ENCODE measurements around the gene BCAS1.

Gene BCAS1

GRCh38 chr20:53954723-53955658 is 115.4 kb downstream of the BCAS1 start:
- TF ChIP-seq CTCF (IDR thresholded peaks at IDR 0.05; ENCODE audit: borderline replicate concordance, control extremely low read depth, extremely low read depth, insufficient read depth, missing control alignments) = no peak
- in situ Hi-C loops (cut with MboI; ENCODE audit: low sequenced_read_pairs, unreplicated experiment) = loop anchor here (25.0 kb wide), 1 partner anchor 232 kb away; no protein-coding TSS in a partner anchor
- DNase-seq (ENCODE audit: low spot score) = no peak

GRCh38 chr20:53952528-53953096 is 117.8 kb downstream of the BCAS1 start:
- no peak for TF ChIP-seq CTCF (IDR thresholded peaks at IDR 0.05; ENCODE audit: borderline replicate concordance, control extremely low read depth, extremely low read depth, insufficient read depth, missing control alignments)
- DNase-seq (ENCODE audit: low spot score) = no peak
- in situ Hi-C loops (cut with MboI; ENCODE audit: low sequenced_read_pairs, unreplicated experiment) = loop anchor here (25.0 kb wide), 1 partner anchor 235 kb away; no protein-coding TSS in a partner anchor

GRCh38 chr20:53950578-53950977 is 119.8 kb downstream of the BCAS1 start:
- in situ Hi-C loops (cut with MboI; ENCODE audit: low sequenced_read_pairs, unreplicated experiment) = loop anchor here (25.0 kb wide), 1 partner anchor 237 kb away; no protein-coding TSS in a partner anchor
- no peak for DNase-seq (ENCODE audit: low spot score)
- no peak for TF ChIP-seq CTCF (IDR thresholded peaks at IDR 0.05; ENCODE audit: borderline replicate concordance, control extremely low read depth, extremely low read depth, insufficient read depth, missing control alignments)

GRCh38 chr20:53950031-53950430 is 120.4 kb downstream of the BCAS1 start:
- in situ Hi-C loops (cut with MboI; ENCODE audit: low sequenced_read_pairs, unreplicated experiment) = loop anchor here (25.0 kb wide), 1 partner anchor 237 kb away; no protein-coding TSS in a partner anchor
- TF ChIP-seq CTCF (IDR thresholded peaks at IDR 0.05; ENCODE audit: borderline replicate concordance, control extremely low read depth, extremely low read depth, insufficient read depth, missing control alignments) = no peak
- DNase-seq (ENCODE audit: low spot score) = no peak

GRCh38 chr20:53949319-53949839 is 121.0 kb downstream of the BCAS1 start:
- TF ChIP-seq CTCF (IDR thresholded peaks at IDR 0.05; ENCODE audit: borderline replicate concordance, control extremely low read depth, extremely low read depth, insufficient read depth, missing control alignments) = no peak
- in situ Hi-C loops (cut with MboI; ENCODE audit: low sequenced_read_pairs, unreplicated experiment) = loop anchor here (5.0 to 25.0 kb wide), 3 partner anchors 113 to 535 kb away; partner anchors contain the start of gene ZNF217
- peak; percentile 54 for DNase-seq (ENCODE audit: low spot score)
